PC-9 (cell line): ENCODE measurements around the gene CDC42BPG.

Source experiments
- EZH2 ChIP-seq: fragments of 200-600 bp; sonication (generic); IDR thresholded peaks from 2 replicates; pipeline ENCODE4 v1.8.0; 2017; ENCODE audit warnings: antibody characterized with exemption, low read depth
- TF ChIP-seq, protein P1 (sequence below): fragments of 200-600 bp; sonication (generic); conservative IDR thresholded peaks from 2 replicates; pipeline ENCODE4 v1.6.1; 2017; ENCODE audit warnings: mixed run types, antibody characterized with exemption, mild to moderate bottlenecking, moderate library complexity

DNA sequence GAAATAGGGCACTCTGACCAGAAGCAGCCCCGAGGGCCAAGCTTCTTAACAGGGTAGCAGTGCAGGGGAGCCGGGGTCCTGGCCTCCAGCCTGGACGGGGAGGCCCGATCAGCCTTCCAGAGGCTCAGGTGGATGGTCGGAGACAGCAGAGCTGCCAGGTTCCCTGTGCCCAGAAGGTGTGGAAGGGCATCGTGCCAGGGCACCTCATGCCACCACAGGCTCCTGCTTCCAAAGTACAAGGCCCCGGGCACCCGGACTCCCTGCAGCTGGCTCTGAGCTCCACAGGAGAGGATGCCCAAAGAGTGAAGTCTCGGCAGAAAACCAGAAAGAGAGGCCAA lies 19.7 kb upstream of the CDC42BPG start:
- TF ChIP-seq, protein P1, sequence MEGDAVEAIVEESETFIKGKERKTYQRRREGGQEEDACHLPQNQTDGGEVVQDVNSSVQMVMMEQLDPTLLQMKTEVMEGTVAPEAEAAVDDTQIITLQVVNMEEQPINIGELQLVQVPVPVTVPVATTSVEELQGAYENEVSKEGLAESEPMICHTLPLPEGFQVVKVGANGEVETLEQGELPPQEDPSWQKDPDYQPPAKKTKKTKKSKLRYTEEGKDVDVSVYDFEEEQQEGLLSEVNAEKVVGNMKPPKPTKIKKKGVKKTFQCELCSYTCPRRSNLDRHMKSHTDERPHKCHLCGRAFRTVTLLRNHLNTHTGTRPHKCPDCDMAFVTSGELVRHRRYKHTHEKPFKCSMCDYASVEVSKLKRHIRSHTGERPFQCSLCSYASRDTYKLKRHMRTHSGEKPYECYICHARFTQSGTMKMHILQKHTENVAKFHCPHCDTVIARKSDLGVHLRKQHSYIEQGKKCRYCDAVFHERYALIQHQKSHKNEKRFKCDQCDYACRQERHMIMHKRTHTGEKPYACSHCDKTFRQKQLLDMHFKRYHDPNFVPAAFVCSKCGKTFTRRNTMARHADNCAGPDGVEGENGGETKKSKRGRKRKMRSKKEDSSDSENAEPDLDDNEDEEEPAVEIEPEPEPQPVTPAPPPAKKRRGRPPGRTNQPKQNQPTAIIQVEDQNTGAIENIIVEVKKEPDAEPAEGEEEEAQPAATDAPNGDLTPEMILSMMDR, result no peak
- no peak for TF ChIP-seq EZH2
